AG10803 (cell line): Measurements from ENCODE around the gene C1QL1.

ENCODE experiments used
- DNase-seq: peaks from one replicate; pipeline ENCODE4 v3.0.0; 2010; ENCODE audit warnings: low read depth
- H3K4me3 ChIP-seq: 2 replicates; pipeline ENCODE4 v1.5.1; 2011; ENCODE audit warnings: mild to moderate bottlenecking, low read length, control low read depth
- TF ChIP-seq, protein P1 (sequence below): conservative IDR thresholded peaks from 2 replicates; pipeline ENCODE4 v1.5.1; 2011; ENCODE audit warnings: mild to moderate bottlenecking, low read length, control low read depth, inconsistent platforms

Gene C1QL1

DNA sequence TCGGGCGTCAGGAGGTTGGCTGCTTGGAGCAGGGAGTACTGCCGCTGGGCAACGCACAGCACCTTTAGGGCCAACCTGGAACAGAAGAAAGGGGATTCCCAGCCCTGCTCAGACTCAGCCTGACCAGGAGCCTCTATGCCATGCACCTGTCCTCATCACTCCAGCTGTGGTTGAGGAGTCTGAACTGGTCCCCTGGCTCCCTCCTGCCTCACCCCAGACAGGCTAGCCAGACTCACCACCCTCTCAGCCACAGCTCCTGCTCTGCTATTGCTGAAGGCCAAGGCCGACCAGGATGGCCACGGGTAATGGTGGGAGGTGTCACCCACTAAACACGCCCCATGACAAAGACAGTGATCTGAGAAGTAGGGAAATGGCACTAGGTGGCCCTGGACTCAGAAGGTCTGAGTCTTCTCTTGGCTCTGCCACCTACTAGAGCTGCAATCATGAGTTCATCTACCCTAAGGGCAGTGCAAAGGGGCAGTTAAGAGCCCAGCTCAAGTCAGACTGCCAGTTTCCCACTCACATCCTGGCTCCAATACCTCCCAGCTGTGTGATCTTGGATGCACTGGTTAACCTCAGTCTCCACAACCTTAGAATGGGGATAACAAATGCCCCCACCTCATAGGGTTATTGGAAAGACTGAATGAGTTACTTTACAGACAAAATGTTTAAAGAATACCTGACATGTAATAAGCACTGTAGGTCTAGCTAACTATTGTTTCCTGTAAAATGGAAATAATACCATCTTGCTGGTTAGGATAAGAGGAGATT lies 39.0 kb downstream of the C1QL1 start:
- TF ChIP-seq, protein P1, sequence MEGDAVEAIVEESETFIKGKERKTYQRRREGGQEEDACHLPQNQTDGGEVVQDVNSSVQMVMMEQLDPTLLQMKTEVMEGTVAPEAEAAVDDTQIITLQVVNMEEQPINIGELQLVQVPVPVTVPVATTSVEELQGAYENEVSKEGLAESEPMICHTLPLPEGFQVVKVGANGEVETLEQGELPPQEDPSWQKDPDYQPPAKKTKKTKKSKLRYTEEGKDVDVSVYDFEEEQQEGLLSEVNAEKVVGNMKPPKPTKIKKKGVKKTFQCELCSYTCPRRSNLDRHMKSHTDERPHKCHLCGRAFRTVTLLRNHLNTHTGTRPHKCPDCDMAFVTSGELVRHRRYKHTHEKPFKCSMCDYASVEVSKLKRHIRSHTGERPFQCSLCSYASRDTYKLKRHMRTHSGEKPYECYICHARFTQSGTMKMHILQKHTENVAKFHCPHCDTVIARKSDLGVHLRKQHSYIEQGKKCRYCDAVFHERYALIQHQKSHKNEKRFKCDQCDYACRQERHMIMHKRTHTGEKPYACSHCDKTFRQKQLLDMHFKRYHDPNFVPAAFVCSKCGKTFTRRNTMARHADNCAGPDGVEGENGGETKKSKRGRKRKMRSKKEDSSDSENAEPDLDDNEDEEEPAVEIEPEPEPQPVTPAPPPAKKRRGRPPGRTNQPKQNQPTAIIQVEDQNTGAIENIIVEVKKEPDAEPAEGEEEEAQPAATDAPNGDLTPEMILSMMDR = no peak
- no peak overlapping the region for H3K4me3 ChIP-seq
- no peak for DNase-seq

DNA sequence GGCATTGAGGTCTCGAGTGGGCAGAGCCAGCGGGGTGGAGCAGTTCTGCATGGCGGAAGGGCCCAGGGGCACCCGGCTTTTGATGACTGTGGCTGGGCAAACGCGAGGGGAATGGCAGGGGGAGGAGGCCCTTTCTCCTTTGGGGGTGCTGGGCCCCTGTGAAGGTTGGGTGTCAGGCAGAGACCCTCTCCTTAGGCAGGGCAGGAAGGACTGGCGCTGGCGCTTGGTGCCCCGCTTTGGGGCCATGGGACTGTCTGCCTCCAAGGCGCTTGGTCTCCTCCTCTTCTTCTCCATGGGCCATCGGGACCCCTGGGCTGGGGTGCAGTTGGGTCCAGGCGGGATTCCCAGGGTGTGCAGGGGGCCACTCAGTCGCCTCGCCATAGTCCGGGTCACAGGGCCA lies 40.0 kb downstream of the C1QL1 start:
- TF ChIP-seq, protein P1 = no peak
- no peak for DNase-seq
- no peak overlapping the region for H3K4me3 ChIP-seq

DNA sequence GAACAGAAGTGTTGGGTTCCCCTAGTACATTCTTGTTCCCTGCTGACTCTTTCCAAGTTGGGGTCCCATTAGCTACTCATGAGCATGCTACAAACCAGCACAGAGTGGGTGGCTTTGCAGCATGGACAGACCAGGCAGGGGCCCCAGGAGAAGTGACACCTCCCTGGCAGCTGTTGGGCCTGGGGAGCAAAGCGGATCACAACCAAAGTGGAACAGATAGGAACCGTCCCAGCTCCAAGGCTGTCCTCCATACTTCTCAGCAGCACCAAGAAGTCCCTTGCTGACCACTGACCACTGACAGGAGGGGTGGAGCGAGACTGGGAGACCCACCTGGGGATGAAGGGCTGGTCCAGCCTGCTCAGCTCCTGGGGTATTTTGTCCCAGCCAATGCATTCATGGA lies 40.4 kb downstream of the C1QL1 start:
- TF ChIP-seq, protein P1 = no peak
- H3K4me3 ChIP-seq = no peak overlapping the region
- no peak for DNase-seq

DNA sequence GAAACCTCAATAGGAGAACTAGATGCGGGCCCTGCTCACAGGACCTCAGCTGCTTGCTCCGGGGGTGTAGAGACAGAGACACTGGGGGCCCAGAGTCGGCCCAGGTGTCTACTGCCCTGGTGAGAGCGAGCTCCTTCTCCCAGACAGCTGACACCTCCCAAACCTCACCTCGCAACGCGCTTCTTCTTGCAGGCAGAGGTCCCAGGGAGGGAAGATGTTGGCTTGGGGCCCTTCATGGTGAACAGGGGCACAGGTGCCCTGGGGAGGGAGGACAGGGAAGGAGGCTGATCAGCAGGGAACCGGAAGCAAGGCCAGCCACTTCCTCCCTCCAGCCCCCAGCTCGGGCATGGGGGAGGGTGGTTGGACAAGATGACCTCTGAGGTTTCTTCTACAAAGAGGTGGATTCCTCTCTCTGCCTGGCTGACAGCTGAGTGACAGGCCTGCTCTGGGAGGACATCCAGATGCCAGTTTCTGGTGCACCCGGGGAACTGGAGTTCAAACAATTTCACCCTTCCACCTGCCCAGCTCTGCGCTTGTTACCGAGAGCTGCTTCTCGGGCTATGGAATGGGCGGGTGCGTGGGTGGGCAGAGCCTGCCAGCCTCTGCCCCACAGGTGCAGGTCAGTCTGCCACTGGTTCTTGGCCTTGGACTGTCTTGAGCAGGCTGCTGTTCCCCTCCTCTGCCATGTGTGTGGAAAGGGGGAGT lies 41.1 kb downstream of the C1QL1 start:
- DNase-seq = no peak
- H3K4me3 ChIP-seq = no peak overlapping the region
- TF ChIP-seq, protein P1 = no peak

DNA sequence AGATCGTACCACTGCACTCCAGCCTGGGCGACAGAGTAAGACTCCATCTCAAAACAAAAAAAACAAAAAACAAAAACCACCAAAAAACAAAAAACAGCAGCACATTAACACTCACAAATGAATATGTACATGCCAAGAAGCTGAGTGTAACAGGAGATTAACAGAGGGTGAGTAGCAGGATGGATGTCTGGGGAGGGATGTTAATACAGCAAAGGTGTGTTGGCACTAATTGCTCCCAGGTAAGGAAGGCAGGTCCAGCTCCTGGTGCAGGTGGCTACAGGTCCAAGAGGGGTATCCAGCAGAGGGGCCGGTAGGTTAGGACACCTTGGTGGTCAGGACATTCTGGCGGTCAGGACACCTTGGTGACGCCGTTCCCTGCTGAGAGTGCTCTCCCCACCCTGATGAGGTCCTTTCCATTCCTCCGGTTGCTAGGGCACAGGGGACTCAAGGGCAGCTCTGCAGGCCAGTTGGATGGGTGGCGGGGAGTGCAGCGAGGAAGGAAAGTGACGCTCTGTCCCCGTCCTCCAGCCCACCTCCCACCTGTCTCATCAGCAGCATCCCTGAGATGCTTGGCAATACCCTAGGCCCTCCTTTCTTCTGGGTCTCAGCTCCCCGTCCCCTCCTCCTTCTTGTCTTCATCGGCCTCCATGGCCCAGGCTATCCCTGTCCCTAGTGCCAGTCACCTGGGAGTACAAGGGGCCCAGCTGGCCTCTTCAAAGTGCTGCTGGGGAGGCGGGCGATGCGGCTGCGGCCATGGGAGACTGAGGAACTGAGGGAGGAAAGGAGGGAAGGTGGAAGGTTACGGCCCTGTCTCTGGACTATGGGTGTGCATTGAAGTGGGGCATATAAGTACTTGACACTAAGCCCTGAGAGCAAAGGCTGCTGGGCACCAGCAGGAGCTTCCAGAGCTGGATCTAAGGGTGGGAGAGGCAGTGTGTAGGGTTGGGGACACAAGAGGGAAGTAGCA lies 42.1 kb downstream of the C1QL1 start:
- DNase-seq = no peak
- H3K4me3 ChIP-seq = no peak overlapping the region
- TF ChIP-seq, protein P1 = no peak

DNA sequence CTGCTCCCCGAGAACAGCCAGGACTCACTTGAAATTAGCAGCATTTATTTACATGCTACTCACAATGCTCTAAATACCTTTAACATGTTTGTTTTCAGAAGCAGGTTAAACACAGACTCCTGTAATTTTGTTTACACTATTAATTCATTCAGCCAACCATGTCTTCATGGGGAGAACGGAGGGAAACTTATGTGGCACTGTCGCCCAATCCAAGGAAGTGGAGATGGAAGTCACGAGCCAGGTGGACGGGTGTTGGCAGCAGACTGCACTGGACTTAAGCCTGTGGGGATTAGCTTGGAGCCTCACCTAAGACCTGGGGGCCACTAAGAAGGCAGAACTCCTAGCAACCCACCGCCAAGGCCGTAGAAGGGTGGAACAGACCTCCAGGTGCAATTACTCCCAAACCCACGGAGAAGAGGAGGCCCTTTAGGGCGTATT lies 44.0 kb downstream of the C1QL1 start:
- no peak for DNase-seq
- TF ChIP-seq, protein P1 = no peak
- H3K4me3 ChIP-seq = no peak overlapping the region
